ENCODE data around the gene BSPRY. TPM values are rescaled to one million over a fixed set of nuclear protein-coding genes. Genes with fewer than 3 reads are reported as not detected.

Gene BSPRY
- polyA plus RNA-seq (2012; ENCODE audit: insufficient read depth, insufficient read length, low read depth): not detected

- Histone ChIP-seq H3K36me3 (no peaks in the 10 kb centered on the region), H3K4me3 (ENCODE audit: low read depth, low read length) (no peak within 1 kb of the TSS), H3K27me3 (peaks cover 11% of the 10 kb centered on the region), H3K4me1 (peaks cover 9% of the 10 kb centered on the region), H3K9me3 (no peaks in the 10 kb centered on the region; the same call in 1 of the 2 replicates)
- TF ChIP-seq CTCF (IDR thresholded peaks at IDR 0.05; ENCODE audit: low read depth, low read length): no peak
- no peak for DNase-seq
These were observed at the start of gene BSPRY for GRCh38 chr9:113349445-113350094. Gene BSPRY (plus strand): TSS chr9:113349541. CDS start chr9:113349580, 39 bp downstream.

GRCh38 chr9:113299800-113300292, 49.5 kb upstream of the BSPRY start:
- DNase-seq: peak; percentile 27
- Histone ChIP-seq H3K4me1 (no peaks in the 10 kb centered on the region; the same call in 1 of the 2 replicates), H3K4me3 (ENCODE audit: low read depth, low read length) (no peak overlapping the region), H3K9me3 (no peaks in the 10 kb centered on the region), H3K27me3 (no peaks in the 10 kb centered on the region), H3K36me3 (no peaks in the 10 kb centered on the region)
- TF ChIP-seq CTCF (IDR thresholded peaks at IDR 0.05; ENCODE audit: low read depth, low read length): no peak

- H3K4me3 ChIP-seq (ENCODE audit: low read depth, low read length): no peak overlapping the region
- no peaks in the 10 kb centered on the region for H3K9me3 ChIP-seq
- no peaks in the 10 kb centered on the region; the same call in 1 of the 2 replicates for H3K4me1 ChIP-seq
- no peak for TF ChIP-seq CTCF (IDR thresholded peaks at IDR 0.05; ENCODE audit: low read depth, low read length)
- H3K27me3 ChIP-seq: no peaks in the 10 kb centered on the region
- no peak for DNase-seq
- no peaks in the 10 kb centered on the region for H3K36me3 ChIP-seq
These were observed 47.8 kb upstream of the BSPRY start for GRCh38 chr9:113301548-113301947.

- Histone ChIP-seq H3K4me3 (ENCODE audit: low read depth, low read length) (no peak within 1 kb of the TSS), H3K36me3 (no peaks in the 10 kb centered on the region), H3K4me1 (no peaks in the 10 kb centered on the region; the same call in 1 of the 2 replicates), H3K9me3 (no peaks in the 10 kb centered on the region), H3K27me3 (no peaks in the 10 kb centered on the region)
- no peak for TF ChIP-seq CTCF (IDR thresholded peaks at IDR 0.05; ENCODE audit: low read depth, low read length)
- DNase-seq: no peak
These were observed 46.4 kb upstream of the BSPRY start, which contains the start of gene RNF183 for GRCh38 chr9:113302792-113303418. Gene RNF183 (minus strand): TSS chr9:113303376. CDS start chr9:113298184, 5,192 bp downstream.

- Histone ChIP-seq H3K9me3 (no peaks in the 10 kb centered on the region), H3K4me3 (ENCODE audit: low read depth, low read length) (no peak overlapping the region), H3K36me3 (no peaks in the 10 kb centered on the region), H3K4me1 (no peaks in the 10 kb centered on the region; the same call in 1 of the 2 replicates), H3K27me3 (no peaks in the 10 kb centered on the region)
- no peak for TF ChIP-seq CTCF (IDR thresholded peaks at IDR 0.05; ENCODE audit: low read depth, low read length)
- no peak for DNase-seq
These were observed 42.8 kb upstream of the BSPRY start for GRCh38 chr9:113306566-113306965.
